GM21360 (cell line): ENCODE data around the gene FAM168A.

Experiments
- ATAC-seq: cut with Tn5 transposase; IDR thresholded peaks from one replicate; pipeline ENCODE4 v1.9.1; 2021; ENCODE audit warnings: mild to moderate bottlenecking, moderate library complexity; ENCODE audit not compliant: unreplicated experiment

FAM168A gene

GRCh38 chr11:73597956-73598718, at the start of gene FAM168A:
FAM168A (minus strand) TSS chr11:73598112; CDS start chr11:73468474, 129,638 bp downstream.
- peak; percentile 94 for ATAC-seq

- ATAC-seq: peak; percentile 93
These were observed 49.7 kb upstream of the FAM168A start for GRCh38 chr11:73647459-73648100.

GRCh38 chr11:73645972-73646631, 48.2 kb upstream of the FAM168A start, which contains the start of gene PLEKHB1:
PLEKHB1 (plus strand) TSS chr11:73646581; CDS start chr11:73646609, 28 bp downstream.
- ATAC-seq: no peak

- no peak for ATAC-seq
These were observed 47.4 kb upstream of the FAM168A start for GRCh38 chr11:73645121-73645969.

- ATAC-seq: no peak
These were observed 43.8 kb upstream of the FAM168A start for GRCh38 chr11:73641668-73642067.

- ATAC-seq: no peak
These were observed 42.7 kb upstream of the FAM168A start for GRCh38 chr11:73640592-73640991.

GRCh38 chr11:73637012-73637411, 39.1 kb upstream of the FAM168A start:
- no peak for ATAC-seq

GRCh38 chr11:73636249-73636648, 38.3 kb upstream of the FAM168A start:
- ATAC-seq: no peak

- no peak for ATAC-seq
These were observed 37.8 kb upstream of the FAM168A start for GRCh38 chr11:73635721-73636120.

- ATAC-seq: no peak
These were observed 36.1 kb upstream of the FAM168A start for GRCh38 chr11:73633999-73634398.

GRCh38 chr11:73632996-73633395, 35.1 kb upstream of the FAM168A start:
- ATAC-seq: no peak

GRCh38 chr11:73629907-73630306, 32.0 kb upstream of the FAM168A start:
- ATAC-seq: no peak

GRCh38 chr11:73625696-73626318, 27.9 kb upstream of the FAM168A start:
- ATAC-seq: no peak

GRCh38 chr11:73623686-73624085, 25.8 kb upstream of the FAM168A start:
- ATAC-seq: no peak

- no peak for ATAC-seq
These were observed 25.1 kb upstream of the FAM168A start for GRCh38 chr11:73622926-73623593.

- no peak for ATAC-seq
These were observed 16.7 kb upstream of the FAM168A start for GRCh38 chr11:73614591-73614990.

- ATAC-seq: no peak
These were observed 14.8 kb upstream of the FAM168A start for GRCh38 chr11:73612601-73613140.

GRCh38 chr11:73598719-73599379, 937 bp upstream of the FAM168A start:
- ATAC-seq: no peak

GRCh38 chr11:73597336-73597955, 466 bp downstream of the FAM168A start:
- ATAC-seq: no peak
